ENCODE data around the gene PEX11G. TPM values are rescaled to one million over a fixed set of nuclear protein-coding genes. Genes with fewer than 3 reads are reported as not detected.
A peak's percentile ranks its signal among the peaks of the same experiment; 100 is the strongest.

PEX11G gene
- total and polyA plus RNA-seq, 12 donors = 2.5 to 24.5 (median 13.8) TPM

GRCh38 chr19:7529246-7529600, 40.4 kb upstream of the PEX11G start:
- intact Hi-C loops (cut with DNase I) = loop anchor here in 1 of 2 donors (10.0 kb wide), 1 partner anchor 134 kb away; no protein-coding TSS in a partner anchor
- Histone ChIP-seq H3K27me3 (no peaks in the 10 kb centered on the region), H3K9me3 (replicated peaks in 1 of 3) (no peaks in the 10 kb centered on the region), H3K27ac (no peak overlapping the region), H3K4me3 (no peak overlapping the region), H3K4me1 (replicated peaks in 1 of 2) (peaks cover 3 to 6% of the 10 kb centered on the region in 2 donors), H3K36me3 (replicated peaks in 1 of 2) (peaks cover 0 to 57% of the 10 kb centered on the region in 2 donors)
- TF ChIP-seq, protein P1, sequence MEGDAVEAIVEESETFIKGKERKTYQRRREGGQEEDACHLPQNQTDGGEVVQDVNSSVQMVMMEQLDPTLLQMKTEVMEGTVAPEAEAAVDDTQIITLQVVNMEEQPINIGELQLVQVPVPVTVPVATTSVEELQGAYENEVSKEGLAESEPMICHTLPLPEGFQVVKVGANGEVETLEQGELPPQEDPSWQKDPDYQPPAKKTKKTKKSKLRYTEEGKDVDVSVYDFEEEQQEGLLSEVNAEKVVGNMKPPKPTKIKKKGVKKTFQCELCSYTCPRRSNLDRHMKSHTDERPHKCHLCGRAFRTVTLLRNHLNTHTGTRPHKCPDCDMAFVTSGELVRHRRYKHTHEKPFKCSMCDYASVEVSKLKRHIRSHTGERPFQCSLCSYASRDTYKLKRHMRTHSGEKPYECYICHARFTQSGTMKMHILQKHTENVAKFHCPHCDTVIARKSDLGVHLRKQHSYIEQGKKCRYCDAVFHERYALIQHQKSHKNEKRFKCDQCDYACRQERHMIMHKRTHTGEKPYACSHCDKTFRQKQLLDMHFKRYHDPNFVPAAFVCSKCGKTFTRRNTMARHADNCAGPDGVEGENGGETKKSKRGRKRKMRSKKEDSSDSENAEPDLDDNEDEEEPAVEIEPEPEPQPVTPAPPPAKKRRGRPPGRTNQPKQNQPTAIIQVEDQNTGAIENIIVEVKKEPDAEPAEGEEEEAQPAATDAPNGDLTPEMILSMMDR (IDR thresholded peaks at IDR 0.05) = no peak
- no peak for TF ChIP-seq POLR2A (IDR thresholded peaks at IDR 0.05)
- peak in 1 of 7 donors; percentile 53 for DNase-seq
- WGBS, 4 donors = 82 to 88% (median 85%) methylated on average over 12 to 15 of the region's 15 CpGs

DNA sequence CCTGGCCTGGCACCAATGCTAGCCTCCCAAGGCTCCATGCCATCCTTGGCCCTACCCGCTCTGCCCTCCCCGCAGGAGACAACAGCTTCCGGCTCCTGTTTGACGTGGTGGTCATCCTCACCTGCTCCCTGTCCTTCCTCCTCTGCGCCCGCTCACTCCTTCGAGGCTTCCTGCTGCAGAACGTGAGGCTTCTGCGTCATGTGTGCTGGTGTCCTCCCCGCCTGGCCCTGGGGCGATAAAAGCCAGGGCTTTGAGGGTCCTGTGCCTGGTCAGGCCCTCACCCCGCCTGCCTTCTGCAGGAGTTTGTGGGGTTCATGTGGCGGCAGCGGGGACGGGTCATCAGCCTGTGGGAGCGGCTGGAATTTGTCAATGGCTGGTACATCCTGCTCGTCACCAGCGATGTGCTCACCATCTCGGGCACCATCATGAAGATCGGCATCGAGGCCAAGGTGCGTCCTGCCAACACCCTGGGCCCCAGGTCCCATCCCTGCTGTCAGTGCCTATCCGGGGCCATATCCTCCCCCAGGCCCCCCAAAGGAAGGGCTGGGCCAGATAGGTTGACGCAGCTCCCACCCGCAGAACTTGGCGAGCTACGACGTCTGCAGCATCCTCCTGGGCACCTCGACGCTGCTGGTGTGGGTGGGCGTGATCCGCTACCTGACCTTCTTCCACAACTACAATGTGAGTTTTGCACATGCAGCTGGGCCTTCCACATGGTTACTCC, 39.8 kb upstream of the PEX11G start:
- H3K4me3 ChIP-seq = no peak overlapping the region
- intact Hi-C loops (cut with DNase I) = loop anchor here in 1 of 2 donors (10.0 kb wide), 1 partner anchor 134 kb away; no protein-coding TSS in a partner anchor
- no peaks in the 10 kb centered on the region for H3K27me3 ChIP-seq
- H3K36me3 ChIP-seq (replicated peaks in 1 of 2) = peaks cover 0 to 57% of the 10 kb centered on the region in 2 donors
- TF ChIP-seq, protein P1 (IDR thresholded peaks at IDR 0.05) = no peak
- no peak for TF ChIP-seq POLR2A (IDR thresholded peaks at IDR 0.05)
- no peak overlapping the region for H3K27ac ChIP-seq
- peak in 1 of 7 donors; percentile 50 for DNase-seq
- peaks cover 3 to 11% of the 10 kb centered on the region in 2 donors for H3K4me1 ChIP-seq (replicated peaks in 1 of 2)
- WGBS, 4 donors = 91 to 97% (median 93%) methylated on average over 13 to 32 of the region's 32 CpGs
- no peaks in the 10 kb centered on the region for H3K9me3 ChIP-seq (replicated peaks in 1 of 3)

GRCh38 chr19:7528192-7528519, 39.3 kb upstream of the PEX11G start:
- Histone ChIP-seq H3K27me3 (no peaks in the 10 kb centered on the region), H3K4me3 (no peak overlapping the region), H3K27ac (no peak overlapping the region), H3K9me3 (replicated peaks in 1 of 3) (no peaks in the 10 kb centered on the region), H3K36me3 (replicated peaks in 1 of 2) (peaks cover 0 to 57% of the 10 kb centered on the region in 2 donors), H3K4me1 (replicated peaks in 1 of 2) (peaks cover 0 to 13% of the 10 kb centered on the region in 2 donors)
- intact Hi-C loops (cut with DNase I) = loop anchor here in 1 of 2 donors (10.0 kb wide), 1 partner anchor 133 kb away; no protein-coding TSS in a partner anchor
- WGBS, 4 donors = 75 to 92% (median 91%) methylated on average over 2 to 7 of the region's 7 CpGs
- TF ChIP-seq, protein P1 (IDR thresholded peaks at IDR 0.05) = no peak
- no peak for TF ChIP-seq POLR2A (IDR thresholded peaks at IDR 0.05)
- DNase-seq = peak in 1 of 7 donors; percentile 46

DNA sequence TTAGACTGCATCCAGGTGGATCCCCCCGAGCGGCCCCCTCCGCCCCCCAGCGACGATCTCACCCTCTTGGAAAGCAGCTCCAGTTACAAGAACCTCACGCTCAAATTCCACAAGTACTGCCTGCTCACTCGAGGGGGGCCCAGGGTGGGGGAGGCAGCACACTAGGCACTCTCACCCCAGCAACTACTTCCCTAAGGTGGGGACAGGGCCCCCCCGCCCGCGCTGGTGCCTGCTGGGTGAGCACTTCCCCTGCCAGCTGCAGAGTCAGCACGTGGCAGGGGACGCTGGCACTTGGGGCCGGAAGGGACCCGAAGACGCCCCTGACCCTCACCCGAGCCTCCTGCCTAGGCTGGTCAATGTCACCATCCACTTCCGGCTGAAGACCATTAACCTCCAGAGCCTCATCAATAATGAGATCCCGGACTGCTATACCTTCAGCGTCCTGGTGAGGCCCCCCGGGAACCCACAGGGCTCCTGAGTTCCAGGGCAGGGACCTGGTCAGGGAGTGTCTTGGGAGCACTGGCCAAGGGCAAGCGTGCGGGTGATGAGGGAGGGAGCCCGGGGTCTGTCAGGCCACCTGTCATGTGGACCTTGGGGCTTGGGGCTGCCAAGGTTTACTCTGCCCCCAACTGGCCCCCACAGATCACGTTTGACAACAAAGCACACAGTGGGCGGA, 38.8 kb upstream of the PEX11G start:
- TF ChIP-seq, protein P1 (IDR thresholded peaks at IDR 0.05) = no peak
- no peak for TF ChIP-seq POLR2A (IDR thresholded peaks at IDR 0.05)
- Histone ChIP-seq H3K9me3 (replicated peaks in 1 of 3) (no peaks in the 10 kb centered on the region), H3K27me3 (no peaks in the 10 kb centered on the region), H3K4me1 (replicated peaks in 1 of 2) (peaks cover 0 to 17% of the 10 kb centered on the region in 2 donors), H3K36me3 (replicated peaks in 1 of 2) (peaks cover 0 to 57% of the 10 kb centered on the region in 2 donors), H3K27ac (no peak overlapping the region), H3K4me3 (no peak overlapping the region)
- 72 to 87% (median 74%) methylated on average over 7 to 25 of the region's 25 CpGs for WGBS, 4 donors
- DNase-seq = peak in 5 of 7 donors; percentile 51 to 61 (median 55)
- intact Hi-C loops (cut with DNase I) = loop anchor here in 1 of 2 donors (10.0 kb wide), 1 partner anchor 133 kb away; no protein-coding TSS in a partner anchor

Data from adrenal gland (tissue), 12 donors.